Testis (tissue), 2 donors: ENCODE measurements around the gene DENND1A.

Source experiments
- CTCF ChIP-seq, 3 experiments: fragments of 450-650 bp in 2 of 3; fragments of 200-600 bp in 1 of 3; sonication (generic) in 1 of 3; IDR thresholded peaks; one replicate each; pipeline ENCODE4 v1.5.1; 2016 to 2019; ENCODE audit warnings: antibody characterized with exemption in 3 of 3, mild to moderate bottlenecking in 2 of 3, moderate library complexity in 1 of 3
- POLR2A ChIP-seq: fragments of 450-650 bp; IDR thresholded peaks from one replicate; pipeline ENCODE4 v1.6.1; 2017; ENCODE audit warnings: antibody characterized with exemption, mild to moderate bottlenecking, moderate library complexity

GRCh38 chr9:123360161-123361085 is 569.5 kb downstream of the DENND1A start:
- no peak for TF ChIP-seq CTCF (IDR thresholded peaks at IDR 0.05)
- TF ChIP-seq POLR2A = no peak
